Kidney (tissue), 14 donors: Measurements from ENCODE around the gene CEP57L1. TPM values are rescaled to one million over a fixed set of nuclear protein-coding genes. Genes with fewer than 3 reads are reported as not detected.
"Not testable (repeated sequence)": the region's sequence is repeated elsewhere in the genome, so short reads cannot be mapped to it uniquely, and the experiment has no call there.

Source experiments
- DNase-seq, 5 donors: peaks; one replicate each; pipeline ENCODE4 v3.0.0-alpha.2; 2013 to 2020
- FAIRE-seq: peaks from 2 replicates; lab custom pipeline; 2012; peaks lifted over from hg19 to GRCh38; lab: Jason Lieb, UNC
- H3K27ac ChIP-seq, 2 donors: one replicate each; pipeline ENCODE4 v1.7.0; 2013; ENCODE audit warnings: low read depth in 2 of 2, low read length in 2 of 2, inconsistent platforms in 1 of 2
- H3K27me3 ChIP-seq: one replicate; pipeline ENCODE4 v1.7.1; 2013; ENCODE audit warnings: low read length, inconsistent platforms; ENCODE audit not compliant: control insufficient read depth, insufficient read depth
- H3K36me3 ChIP-seq, 3 donors: one replicate each; pipeline versions ENCODE4 v1.7.0 to v1.7.1; 2013; ENCODE audit warnings: low read length in 3 of 3, control low read depth in 1 of 3, inconsistent platforms in 1 of 3; ENCODE audit not compliant: insufficient read depth in 3 of 3, control insufficient read depth in 2 of 3
- H3K4me1 ChIP-seq, 3 donors: one replicate each; pipeline versions ENCODE4 v1.7.0 to v1.7.1; 2013; ENCODE audit warnings: low read length in 3 of 3, inconsistent platforms in 1 of 3, low read depth in 1 of 3; ENCODE audit not compliant: control insufficient read depth in 2 of 3, insufficient read depth in 2 of 3
- H3K4me3 ChIP-seq, 3 donors: one replicate each; pipeline versions ENCODE4 v1.7.0 to v1.8.1; 2013; ENCODE audit warnings: low read length in 3 of 3, control low read depth in 1 of 3, inconsistent platforms in 1 of 3
- H3K9ac ChIP-seq, 3 donors: one replicate each; pipeline versions ENCODE4 v1.7.0 to v1.7.1; 2013; ENCODE audit warnings: low read length in 3 of 3, control low read depth in 1 of 3, inconsistent platforms in 1 of 3
- H3K9me3 ChIP-seq, 3 donors: one replicate each; pipeline versions ENCODE4 v1.7.0 to v1.7.1; 2013; ENCODE audit warnings: low read length in 3 of 3, control low read depth in 1 of 3, inconsistent platforms in 1 of 3; ENCODE audit not compliant: control insufficient read depth in 2 of 3, insufficient read depth in 1 of 3
- CTCF ChIP-seq: IDR thresholded peaks from 3 replicates; pipeline ENCODE4 v1.5.1; 2012; ENCODE audit warnings: mild to moderate bottlenecking, moderate library complexity, borderline replicate concordance; ENCODE audit not compliant: insufficient read depth; ENCODE audit errors: extremely low read depth
- intact Hi-C: fragments of 100-400 bp; cut with DNase I; formaldehyde crosslinking; loops from one replicate; pipeline ENCODE4 v1.11.1; 2022
- polyA plus RNA-seq: library from polyadenylated mRNA; stranded (reverse); fragments of 350-450 nt; fragmentation: Illumina TruSeq; extraction: RNeasy Lipid Tissue Mini Kit (QIAGEN cat#74804); gene quantifications from one replicate; pipeline ENCODE4 v1.2.3, GENCODE V29; 2014; ENCODE audit warnings: low read depth, low replicate concordance; ENCODE audit not compliant: insufficient read depth
- total RNA-seq: library from RNA; stranded (reverse); fragmentation: NEBNext Ultra II Directional; extraction: Animal tissue kit (Norgen Biotek cat#: 25700); gene quantifications from one replicate; pipeline ENCODE4 v1.2.1, GENCODE V29; 2021
- donor health status: control.
- donor health status: control.
- donor health status: control.
- donor health status: control.
- donor health status: control.
- donor health status: DM: yes; HTN: yes; CAD: no.
- donor health status: Normal renal cell carcinoma (clear cell type).

The CEP57L1 gene
- total and polyA plus RNA-seq, 2 donors from 2014 or later, result 6.3 to 10.6 TPM

DNA sequence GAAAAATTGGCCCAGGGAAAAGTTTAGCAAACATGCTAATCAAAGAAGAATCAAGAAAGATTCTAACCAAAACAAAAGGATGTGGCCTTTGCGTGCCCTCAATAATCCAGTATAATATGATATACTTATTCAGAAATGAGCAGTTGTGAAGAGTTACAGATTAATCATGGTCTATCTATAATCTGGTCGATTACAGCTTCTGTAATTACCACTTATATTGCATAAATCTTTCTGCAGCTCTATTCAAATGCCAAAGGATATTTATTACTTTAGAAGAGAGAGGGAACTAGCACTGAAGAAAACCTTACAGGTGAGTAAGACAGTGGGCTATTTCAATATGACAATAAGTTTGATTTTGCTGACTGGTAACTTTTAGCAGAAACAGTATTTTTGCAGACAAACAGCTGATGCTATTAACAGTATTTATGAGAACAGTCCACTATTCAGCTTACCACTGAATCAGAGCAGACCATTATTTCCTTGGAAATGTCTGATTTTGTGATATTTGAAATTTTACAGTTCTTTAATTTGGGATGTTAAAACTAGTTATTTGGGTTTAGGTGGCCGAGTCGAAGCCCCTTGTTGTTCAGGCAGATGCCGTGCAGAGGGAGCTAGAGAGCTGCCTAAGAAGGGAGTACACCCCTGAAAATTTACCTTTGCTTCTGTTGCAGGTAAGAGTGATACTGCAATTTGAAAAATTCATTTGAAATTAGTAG, 92.2 kb downstream of the CEP57L1 start:
- TF ChIP-seq CTCF, result peak; percentile 95
- Histone ChIP-seq H3K27ac (no peak overlapping the region), H3K36me3 (no peaks in the 10 kb centered on the region), H3K27me3 (no peaks in the 10 kb centered on the region), H3K4me1 (peaks cover 0 to 6% (median 2%) of the 10 kb centered on the region in 3 donors), H3K9ac (no peak overlapping the region), H3K4me3 (peak overlapping the region; percentile 8 to 32 (median 31)), H3K9me3 (no peaks in the 10 kb centered on the region)
- peak; percentile 72 for FAIRE-seq
- intact Hi-C loops, result loop anchor here (10.0 kb wide), 1 partner anchor 197 kb away; the partner anchor contains the start of gene CD164
- peak in 4 of 5 donors; percentile 48 to 66 (median 60) for DNase-seq

- TF ChIP-seq CTCF, result no peak
- Histone ChIP-seq H3K4me3 (peak overlapping the region; percentile 8 to 32 (median 31)), H3K4me1 (peaks cover 0 to 6% (median 0%) of the 10 kb centered on the region in 3 donors), H3K9ac (no peak overlapping the region), H3K36me3 (no peaks in the 10 kb centered on the region), H3K27me3 (no peaks in the 10 kb centered on the region), H3K9me3 (no peaks in the 10 kb centered on the region), H3K27ac (no peak overlapping the region)
- FAIRE-seq (no peak), DNase-seq (no peak)
- intact Hi-C loops, result loop anchor here (10.0 kb wide), 1 partner anchor 197 kb away; the partner anchor contains the start of gene CD164
Observed at GRCh38 chr6:109188115-109188411, 92.8 kb downstream of the CEP57L1 start.

GRCh38 chr6:109191368-109191767, 96.1 kb downstream of the CEP57L1 start:
- FAIRE-seq, H3K27ac ChIP-seq, H3K4me3 ChIP-seq, DNase-seq, H3K9ac ChIP-seq, H3K4me1 ChIP-seq, H3K27me3 ChIP-seq, intact Hi-C loops, H3K36me3 ChIP-seq, H3K9me3 ChIP-seq: not testable (repeated sequence)

DNA sequence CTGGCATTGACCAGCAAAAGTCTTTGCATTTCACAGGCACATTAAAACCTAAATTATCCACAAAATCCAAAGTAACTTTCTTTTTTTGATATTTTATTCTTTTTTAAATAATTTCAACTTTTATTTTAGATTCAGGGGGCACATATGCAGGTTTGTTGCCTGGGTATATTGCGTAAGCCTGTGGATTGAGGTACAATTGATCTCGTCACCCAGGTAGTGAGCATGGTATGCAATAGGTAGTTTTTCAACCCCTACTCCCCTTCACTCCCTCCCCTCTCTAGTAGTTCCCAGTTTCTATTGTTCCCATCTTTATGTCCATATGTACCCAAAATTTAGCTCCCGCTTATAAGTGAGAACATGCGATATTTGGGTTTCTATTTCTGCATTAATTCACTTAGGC, 97.6 kb downstream of the CEP57L1 start:
- FAIRE-seq, result no peak
- intact Hi-C loops, result no loop called here
- peaks cover 0 to 3% (median 0%) of the 10 kb centered on the region in 3 donors for H3K4me1 ChIP-seq
- no peak for TF ChIP-seq CTCF
- H3K27me3 ChIP-seq, result no peaks in the 10 kb centered on the region
- no peak for DNase-seq
- H3K4me3 ChIP-seq, result no peak overlapping the region
- no peaks in the 10 kb centered on the region for H3K9me3 ChIP-seq
- H3K27ac ChIP-seq, result no peak overlapping the region
- H3K36me3 ChIP-seq, result no peaks in the 10 kb centered on the region
- no peak overlapping the region for H3K9ac ChIP-seq
